Glutamatergic neuron (in vitro differentiated cells): ENCODE results near the gene MAN2A1. TPM values are rescaled to one million over a fixed set of nuclear protein-coding genes. Genes with fewer than 3 reads are reported as not detected.

ENCODE experiments used
- DNase-seq: peaks from one replicate; pipeline ENCODE4 v3.0.0; 2022
- H3K27ac Mint-ChIP-seq: one replicate; pipeline ENCODE4 v1.8.0; 2020; ENCODE audit warnings: mild to moderate bottlenecking, mixed read lengths, inconsistent platforms; ENCODE audit not compliant: unreplicated experiment
- H3K27me3 Mint-ChIP-seq: one replicate; pipeline ENCODE4 v1.8.0; 2020; ENCODE audit warnings: mild to moderate bottlenecking, moderate library complexity, mixed read lengths, inconsistent platforms; ENCODE audit not compliant: unreplicated experiment
- H3K36me3 Mint-ChIP-seq: one replicate; pipeline ENCODE4 v1.8.0; 2020; ENCODE audit warnings: mild to moderate bottlenecking, mixed read lengths, inconsistent platforms; ENCODE audit not compliant: unreplicated experiment
- H3K4me1 Mint-ChIP-seq: one replicate; pipeline ENCODE4 v1.8.0; 2020; ENCODE audit warnings: mild to moderate bottlenecking, low read depth, mixed read lengths, inconsistent platforms; ENCODE audit not compliant: unreplicated experiment
- H3K4me3 Mint-ChIP-seq: one replicate; pipeline ENCODE4 v1.8.0; 2020; ENCODE audit warnings: mild to moderate bottlenecking, mixed read lengths, inconsistent platforms; ENCODE audit not compliant: unreplicated experiment
- H3K9me3 Mint-ChIP-seq: one replicate; pipeline ENCODE4 v1.8.0; 2020; ENCODE audit warnings: mild to moderate bottlenecking, moderate library complexity, mixed read lengths, inconsistent platforms; ENCODE audit not compliant: unreplicated experiment
- total RNA-seq: library from RNA; stranded (reverse); fragmentation: NEBNext Ultra II Directional; extraction: Animal tissue kit (Norgen Biotek cat#: 25700); gene quantifications from one replicate; pipeline ENCODE4 v1.2.1, GENCODE V29; 2021; ENCODE audit not compliant: unreplicated experiment
- TF ChIP-seq, protein P1 (sequence below): fragments of 200-600 bp; sonication (generic); IDR thresholded peaks from one replicate; pipeline ENCODE4 v1.5.0; 2021; ENCODE audit not compliant: partially characterized antibody, unreplicated experiment

The MAN2A1 gene
- total RNA-seq, 1 donor from 2014 or later = 90.8 TPM

DNA sequence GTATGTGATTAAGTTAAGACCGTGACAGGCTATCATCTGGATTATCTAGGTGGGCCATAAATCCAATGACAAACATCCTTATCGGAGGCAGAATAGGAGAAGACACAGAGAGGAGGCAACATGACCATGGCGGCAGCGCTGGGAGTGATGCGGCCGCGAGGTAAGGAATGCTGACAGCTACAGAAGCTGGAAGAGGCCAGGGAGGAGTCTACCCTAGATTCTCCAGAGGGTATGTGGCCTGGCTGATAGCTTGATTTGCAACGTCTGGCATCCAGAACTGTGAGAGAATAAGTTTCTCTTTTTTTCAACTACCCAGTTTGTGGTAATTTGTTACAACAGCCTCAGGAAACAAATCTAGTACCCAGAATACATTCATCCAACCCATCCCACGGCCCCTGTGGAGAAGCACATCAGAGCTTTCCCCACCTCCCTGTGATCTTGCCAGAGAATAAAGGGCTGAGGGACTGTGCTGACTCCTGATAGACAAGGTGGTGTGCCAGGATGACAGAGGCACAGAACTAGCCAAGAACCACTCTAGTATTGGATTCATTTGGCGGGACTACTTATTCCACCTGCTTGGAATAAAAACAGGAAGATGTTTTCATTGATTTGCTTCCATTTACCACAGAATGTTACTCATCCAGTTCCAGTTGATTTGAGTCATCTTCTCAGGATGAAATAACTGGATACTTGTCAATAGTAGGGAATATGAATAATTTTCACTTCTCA is 187.4 kb downstream of the MAN2A1 start:
- H3K27me3 Mint-ChIP-seq = no peaks in the 10 kb centered on the region
- H3K9me3 Mint-ChIP-seq = peaks cover 1% of the 10 kb centered on the region
- no peak overlapping the region for H3K27ac Mint-ChIP-seq
- peaks cover 7% of the 10 kb centered on the region for H3K4me1 Mint-ChIP-seq
- no peak overlapping the region for H3K4me3 Mint-ChIP-seq
- DNase-seq = no peak
- no peaks in the 10 kb centered on the region for H3K36me3 Mint-ChIP-seq
- TF ChIP-seq, protein P1, sequence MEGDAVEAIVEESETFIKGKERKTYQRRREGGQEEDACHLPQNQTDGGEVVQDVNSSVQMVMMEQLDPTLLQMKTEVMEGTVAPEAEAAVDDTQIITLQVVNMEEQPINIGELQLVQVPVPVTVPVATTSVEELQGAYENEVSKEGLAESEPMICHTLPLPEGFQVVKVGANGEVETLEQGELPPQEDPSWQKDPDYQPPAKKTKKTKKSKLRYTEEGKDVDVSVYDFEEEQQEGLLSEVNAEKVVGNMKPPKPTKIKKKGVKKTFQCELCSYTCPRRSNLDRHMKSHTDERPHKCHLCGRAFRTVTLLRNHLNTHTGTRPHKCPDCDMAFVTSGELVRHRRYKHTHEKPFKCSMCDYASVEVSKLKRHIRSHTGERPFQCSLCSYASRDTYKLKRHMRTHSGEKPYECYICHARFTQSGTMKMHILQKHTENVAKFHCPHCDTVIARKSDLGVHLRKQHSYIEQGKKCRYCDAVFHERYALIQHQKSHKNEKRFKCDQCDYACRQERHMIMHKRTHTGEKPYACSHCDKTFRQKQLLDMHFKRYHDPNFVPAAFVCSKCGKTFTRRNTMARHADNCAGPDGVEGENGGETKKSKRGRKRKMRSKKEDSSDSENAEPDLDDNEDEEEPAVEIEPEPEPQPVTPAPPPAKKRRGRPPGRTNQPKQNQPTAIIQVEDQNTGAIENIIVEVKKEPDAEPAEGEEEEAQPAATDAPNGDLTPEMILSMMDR = no peak

DNA sequence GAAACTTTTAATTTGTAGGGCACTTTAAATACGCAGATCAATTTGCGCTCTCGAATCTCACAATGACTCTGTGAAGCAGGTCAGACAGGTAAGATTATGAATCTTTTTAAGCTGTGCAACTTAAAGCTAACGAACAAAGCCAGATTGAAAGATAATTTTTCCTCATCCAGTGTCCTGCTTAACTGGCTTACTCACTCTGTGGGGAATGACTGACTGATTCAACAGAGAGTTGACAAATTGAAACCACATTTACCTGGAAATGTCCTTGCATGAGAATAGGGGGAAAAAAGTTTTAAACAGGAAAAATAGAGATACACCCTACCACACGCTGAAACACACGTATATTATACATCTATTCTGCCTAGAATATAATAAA is 187.9 kb downstream of the MAN2A1 start:
- Mint-ChIP-seq H3K4me1 (peaks cover 7% of the 10 kb centered on the region), H3K36me3 (no peaks in the 10 kb centered on the region), H3K4me3 (no peak overlapping the region), H3K9me3 (peaks cover 1% of the 10 kb centered on the region), H3K27me3 (no peaks in the 10 kb centered on the region), H3K27ac (no peak overlapping the region)
- DNase-seq = no peak
- TF ChIP-seq, protein P1 = no peak

- Mint-ChIP-seq H3K4me1 (peaks cover 7% of the 10 kb centered on the region), H3K9me3 (no peaks in the 10 kb centered on the region), H3K4me3 (no peak overlapping the region), H3K27ac (no peak overlapping the region), H3K36me3 (no peaks in the 10 kb centered on the region), H3K27me3 (no peaks in the 10 kb centered on the region)
- TF ChIP-seq, protein P1 = no peak
- DNase-seq = no peak
These were observed 189.2 kb downstream of the MAN2A1 start for GRCh38 chr5:109878887-109879286.

GRCh38 chr5:109880907-109881685 is 191.4 kb downstream of the MAN2A1 start:
- Mint-ChIP-seq H3K36me3 (no peaks in the 10 kb centered on the region), H3K9me3 (no peaks in the 10 kb centered on the region), H3K27ac (no peak overlapping the region), H3K4me3 (no peak overlapping the region), H3K27me3 (peaks cover 1% of the 10 kb centered on the region), H3K4me1 (no peaks in the 10 kb centered on the region)
- no peak for DNase-seq
- TF ChIP-seq, protein P1 = no peak

- Mint-ChIP-seq H3K27me3 (peaks cover 1% of the 10 kb centered on the region), H3K4me3 (no peak overlapping the region)
- TF ChIP-seq, protein P1 = no peak
These were observed 192.8 kb downstream of the MAN2A1 start for GRCh38 chr5:109882546-109882945.

More at GRCh38 chr5:109882546-109882945, 192.8 kb downstream of the MAN2A1 start:
- H3K27ac Mint-ChIP-seq = no peak overlapping the region
- DNase-seq = no peak
- H3K9me3 Mint-ChIP-seq = no peaks in the 10 kb centered on the region
- no peaks in the 10 kb centered on the region for H3K4me1 Mint-ChIP-seq
- no peaks in the 10 kb centered on the region for H3K36me3 Mint-ChIP-seq
